Measurements from ENCODE around the gene RALBP1. TPM values are rescaled to one million over a fixed set of nuclear protein-coding genes. Genes with fewer than 3 reads are reported as not detected.
"Not testable (repeated sequence)": the region's sequence is repeated elsewhere in the genome, so short reads cannot be mapped to it uniquely, and the experiment has no call there.

Gene RALBP1
- 10 to 100 TPM; 44.5 to 45.2 TPM for total RNA-seq

DNA sequence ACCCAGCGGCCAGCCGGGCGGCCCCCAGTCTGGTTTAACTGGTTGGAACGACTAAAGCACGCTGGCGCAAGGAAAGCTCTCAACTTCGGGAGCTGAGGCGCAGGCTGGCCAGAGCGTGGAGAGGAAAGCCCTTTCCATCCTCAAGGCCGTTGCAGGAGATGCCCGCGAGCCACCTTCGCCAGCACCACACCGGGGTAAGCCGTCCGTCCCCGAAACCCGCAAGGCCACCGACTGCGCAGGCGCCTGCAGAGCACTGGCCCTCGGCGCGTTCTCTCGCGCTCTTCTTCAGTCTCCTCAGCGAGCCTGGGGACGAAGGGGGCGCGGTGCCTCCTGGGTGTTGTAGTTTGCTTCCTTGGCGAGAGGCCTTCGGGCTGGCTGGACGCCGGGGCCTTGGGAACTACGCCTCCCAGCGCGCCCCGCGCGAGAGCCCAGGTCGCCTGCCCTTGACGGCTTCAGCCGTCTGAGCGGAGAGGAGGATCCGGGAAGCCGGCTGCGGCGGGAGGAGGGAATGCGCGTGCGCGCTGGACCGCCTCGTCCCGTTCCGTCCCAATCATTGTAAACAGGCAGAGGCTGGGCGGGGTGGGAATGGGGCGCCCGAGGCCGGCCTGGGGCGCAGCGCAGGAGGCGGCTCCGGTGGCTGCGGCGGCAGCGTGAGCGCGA is at the start of gene RALBP1:
Gene RALBP1, plus strand, starts transcription at position 531 of the 660 bp plus-strand sequence. CDS start 37,533 bp downstream, outside the sequence.
- ChIA-PET CTCF (interaction anchor here (1.6 kb wide), 1 partner anchor 42 kb away, joined by 5 read pairs; no protein-coding TSS in a partner anchor), POLR2A (interaction anchor here (0.6 kb wide), 1 partner anchor 128 kb away, joined by 4 read pairs; no protein-coding TSS in a partner anchor)

DNA sequence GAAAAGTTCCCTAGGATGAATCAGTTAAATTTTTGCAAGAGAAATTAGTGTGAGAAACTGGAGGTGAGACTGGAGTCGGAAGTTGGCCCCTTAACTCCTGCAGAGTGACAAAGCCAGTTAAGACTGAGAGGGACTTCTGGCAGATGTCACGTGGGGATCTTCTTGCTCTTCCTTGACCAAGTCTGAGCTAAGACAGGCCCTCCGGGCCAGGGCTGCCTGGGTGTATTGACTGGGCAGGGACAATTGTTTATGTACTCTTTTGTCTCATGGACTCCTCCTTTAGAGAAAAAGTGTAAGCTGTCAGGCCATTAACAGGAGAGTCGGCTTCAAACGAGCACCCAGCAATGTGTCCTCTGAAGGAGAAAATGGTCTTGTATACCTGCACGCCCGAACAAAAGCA is 48.6 kb upstream of the RALBP1 start:
- ChIA-PET POLR2A (no interaction called here), CTCF (no interaction called here)

DNA sequence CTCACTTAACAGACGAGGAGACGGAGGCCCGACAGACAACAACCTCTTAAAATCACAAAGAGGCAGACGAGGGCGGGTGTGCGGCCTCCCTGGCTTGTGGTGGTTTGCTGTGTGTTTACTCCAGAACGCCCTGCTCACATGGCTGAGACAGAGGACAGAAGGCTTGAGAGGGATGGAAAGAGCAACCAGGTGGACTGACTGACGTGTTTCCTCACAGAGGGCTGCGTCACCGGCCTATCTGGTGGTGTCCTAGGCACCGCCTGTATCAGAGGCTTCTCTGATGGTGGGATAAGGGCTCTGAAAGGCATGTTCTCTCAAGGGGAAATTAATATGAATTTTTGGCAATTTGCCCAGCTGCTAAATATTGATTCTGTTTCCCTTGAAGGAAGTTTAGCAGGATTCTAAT is 47.0 kb upstream of the RALBP1 start:
- ChIA-PET CTCF (no interaction called here), POLR2A (no interaction called here)

DNA sequence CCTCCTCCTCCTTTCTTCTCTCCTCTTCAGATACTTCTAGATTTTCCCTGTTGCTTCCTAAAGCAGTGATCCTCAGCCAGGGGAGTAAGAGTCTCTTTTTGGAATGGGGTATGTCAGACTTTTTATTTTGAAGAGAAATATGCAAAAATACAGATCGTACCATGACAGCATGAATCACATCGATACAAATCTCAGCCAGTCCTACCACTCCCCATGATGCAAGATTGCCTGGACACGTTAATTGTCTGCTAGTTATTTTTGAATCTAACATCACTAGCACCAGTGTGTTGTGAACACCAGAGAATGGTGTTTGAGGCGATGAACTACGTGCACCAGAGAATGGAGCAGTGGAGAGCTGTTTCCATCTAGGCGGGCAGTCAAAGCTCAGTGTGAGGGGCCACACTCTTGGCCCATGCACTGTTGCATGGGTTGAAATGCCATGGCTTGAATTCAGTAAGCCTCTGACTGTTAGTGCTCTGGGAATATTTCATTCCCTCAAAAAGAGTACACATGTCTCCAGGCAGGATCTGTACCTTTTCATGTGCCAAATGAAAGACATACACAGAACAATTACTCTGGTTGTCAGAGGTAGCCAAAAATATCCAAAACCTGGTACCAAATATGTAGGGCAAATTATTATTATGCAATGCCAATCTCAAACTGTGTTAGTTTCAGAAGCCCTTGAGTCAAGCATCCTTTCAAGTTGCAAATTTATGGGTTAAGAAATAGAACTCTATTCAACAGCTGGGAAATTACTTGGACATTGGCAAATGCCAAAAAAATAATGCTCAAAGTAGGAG is 46.3 kb upstream of the RALBP1 start:
- ChIA-PET POLR2A (no interaction called here), CTCF (no interaction called here)

DNA sequence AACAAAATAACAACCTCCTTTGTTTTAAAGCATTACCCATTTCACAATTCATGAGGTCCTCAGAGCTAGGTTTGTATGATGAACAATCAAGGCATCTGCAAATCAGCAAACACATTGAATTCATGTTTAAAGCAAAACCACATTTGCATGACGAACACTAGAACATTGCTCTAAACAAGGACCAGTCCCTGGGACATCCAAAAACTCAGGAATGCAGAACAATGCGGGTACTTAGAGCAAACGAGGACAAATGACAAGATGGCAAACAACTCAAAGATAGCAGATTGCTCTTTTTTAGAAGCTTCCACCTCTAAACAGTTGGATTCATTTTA is 45.7 kb upstream of the RALBP1 start:
- CTCF ChIA-PET, result no interaction called here
- POLR2A ChIA-PET, result no interaction called here

DNA sequence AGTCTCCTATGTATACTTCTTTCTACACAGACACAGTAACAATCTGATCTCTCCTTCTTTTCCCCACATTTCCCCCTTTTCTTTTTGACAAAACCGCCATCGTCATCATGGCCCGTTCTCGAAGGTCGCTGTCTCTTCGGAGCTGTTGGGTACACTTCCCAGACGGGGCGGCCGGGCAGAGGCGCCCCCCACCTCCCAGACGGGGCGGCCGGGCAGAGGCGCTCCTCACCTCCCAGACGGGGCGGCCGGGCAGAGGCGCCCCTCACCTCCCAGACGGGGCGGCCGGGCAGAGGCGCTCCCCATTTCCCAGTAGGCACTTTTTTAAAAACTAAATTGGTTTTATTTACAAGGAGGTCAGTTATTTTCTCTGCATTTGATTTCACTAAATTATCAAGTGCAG is 45.0 kb upstream of the RALBP1 start:
- POLR2A ChIA-PET, CTCF ChIA-PET: not testable (repeated sequence)

DNA sequence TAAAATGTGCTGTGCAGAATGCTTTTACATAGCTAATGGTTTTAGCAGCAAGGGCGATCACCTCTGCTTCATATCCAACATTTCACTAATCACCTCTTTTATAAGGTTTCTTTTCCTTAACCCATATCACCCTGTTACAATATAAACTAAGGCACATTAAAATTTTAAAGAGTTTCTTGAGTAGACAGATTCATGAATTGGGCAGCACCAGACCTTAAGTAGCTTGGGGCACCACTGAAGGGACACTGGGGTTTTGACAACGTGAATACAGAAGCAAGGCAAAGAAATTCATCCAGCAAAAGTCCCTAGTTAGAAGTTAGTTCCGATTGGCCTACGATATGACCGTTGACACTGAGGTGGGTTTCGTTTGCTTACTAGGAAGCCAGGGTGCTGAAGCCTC is 44.0 kb upstream of the RALBP1 start:
- CTCF ChIA-PET, result no interaction called here
- POLR2A ChIA-PET, result no interaction called here

DNA sequence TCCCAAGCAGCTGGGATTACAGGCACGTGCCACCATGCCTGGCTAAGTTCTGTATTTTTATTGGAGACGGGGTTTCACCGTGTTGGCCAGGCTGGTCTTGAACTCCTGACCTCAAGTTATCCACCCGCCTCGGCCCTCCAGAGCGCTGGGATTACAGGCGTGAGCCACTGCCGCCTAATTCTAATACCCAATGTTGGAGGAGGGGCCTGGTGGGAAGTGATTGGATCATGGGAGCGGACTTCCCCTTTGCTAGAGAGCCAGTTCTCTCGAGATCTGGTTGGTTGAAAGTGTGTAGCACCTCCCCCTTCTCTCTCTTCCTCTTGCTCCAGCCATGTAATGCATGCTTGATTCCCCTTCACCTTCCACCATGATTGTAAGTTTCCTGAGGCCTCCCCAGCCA is 42.2 kb upstream of the RALBP1 start:
- CTCF ChIA-PET, result not testable (repeated sequence)
- POLR2A ChIA-PET, result interaction anchor here (0.7 kb wide), 1 partner anchor 129 kb away, joined by 12 read pairs; no protein-coding TSS in a partner anchor

DNA sequence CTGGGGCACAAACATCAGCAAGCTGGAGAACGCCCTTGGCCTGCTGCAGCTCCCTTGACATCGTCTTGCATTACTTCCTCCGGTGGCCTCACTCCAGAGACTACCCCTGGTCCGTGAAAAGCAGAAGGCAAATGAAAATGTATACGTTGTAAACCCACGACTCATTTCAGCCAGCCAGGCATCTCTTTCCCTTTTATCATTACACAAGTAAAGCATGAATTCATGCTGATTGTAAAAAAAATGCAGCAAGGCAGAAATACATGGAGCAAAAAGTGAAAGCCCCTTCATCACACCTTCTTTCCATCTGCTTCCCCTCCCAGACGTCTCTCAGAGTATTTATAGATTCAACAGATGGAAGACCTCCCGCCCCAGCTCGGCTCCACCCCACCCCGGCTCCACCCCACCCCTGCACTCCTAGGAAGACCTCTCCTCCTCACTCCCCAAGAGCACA is 41.6 kb upstream of the RALBP1 start:
- POLR2A ChIA-PET, result no interaction called here
- CTCF ChIA-PET, result no interaction called here

DNA sequence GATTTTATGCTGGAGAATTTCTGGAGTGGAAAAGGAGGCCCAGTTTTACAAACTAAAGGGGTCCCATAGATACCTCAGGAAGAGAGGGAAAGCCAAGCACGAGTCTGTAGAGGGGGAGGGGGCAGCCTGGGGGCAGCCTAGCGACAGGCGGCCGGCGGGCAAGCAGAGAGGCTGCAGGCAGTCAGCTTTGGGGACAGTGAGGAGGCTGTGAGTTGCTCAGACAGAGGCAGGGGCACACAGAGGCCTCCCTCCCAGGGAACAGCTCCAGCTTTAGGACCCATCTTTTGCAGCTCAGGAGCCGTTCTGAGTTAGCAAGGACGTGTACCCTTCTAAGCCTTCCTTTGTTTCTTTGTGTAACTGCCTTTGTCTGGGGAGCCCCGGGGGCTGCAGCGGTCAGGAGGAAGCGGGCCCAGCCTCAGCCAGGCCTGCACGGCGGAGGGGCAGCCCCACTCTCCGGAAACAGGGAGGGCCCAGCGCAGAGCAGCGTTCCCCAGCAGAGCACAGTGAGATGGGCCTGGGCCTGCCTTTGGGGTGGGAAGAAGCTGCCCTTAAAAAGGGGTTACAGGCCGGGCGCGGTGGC is 41.1 kb upstream of the RALBP1 start:
- ChIA-PET POLR2A (no interaction called here), CTCF (no interaction called here)

DNA sequence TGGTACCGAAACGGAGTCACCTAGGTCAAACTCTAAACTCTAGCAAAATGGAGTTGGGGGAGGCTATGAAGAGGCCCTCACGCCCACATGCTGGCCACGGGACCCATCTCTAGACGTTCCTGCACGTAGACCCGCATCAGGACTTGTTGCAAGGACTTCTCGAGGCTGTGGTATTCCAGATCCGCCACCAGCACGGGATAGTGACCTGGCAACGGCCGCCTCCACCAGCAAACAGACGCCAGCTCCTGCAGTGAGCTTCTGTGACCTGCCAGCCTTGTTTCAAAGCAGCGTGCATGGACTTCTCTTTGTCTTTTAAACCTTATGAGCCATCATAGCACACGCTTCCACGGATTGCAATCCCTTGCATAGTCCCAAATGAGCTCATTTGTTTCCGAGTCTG is 40.3 kb upstream of the RALBP1 start:
- ChIA-PET POLR2A (no interaction called here), CTCF (no interaction called here)

DNA sequence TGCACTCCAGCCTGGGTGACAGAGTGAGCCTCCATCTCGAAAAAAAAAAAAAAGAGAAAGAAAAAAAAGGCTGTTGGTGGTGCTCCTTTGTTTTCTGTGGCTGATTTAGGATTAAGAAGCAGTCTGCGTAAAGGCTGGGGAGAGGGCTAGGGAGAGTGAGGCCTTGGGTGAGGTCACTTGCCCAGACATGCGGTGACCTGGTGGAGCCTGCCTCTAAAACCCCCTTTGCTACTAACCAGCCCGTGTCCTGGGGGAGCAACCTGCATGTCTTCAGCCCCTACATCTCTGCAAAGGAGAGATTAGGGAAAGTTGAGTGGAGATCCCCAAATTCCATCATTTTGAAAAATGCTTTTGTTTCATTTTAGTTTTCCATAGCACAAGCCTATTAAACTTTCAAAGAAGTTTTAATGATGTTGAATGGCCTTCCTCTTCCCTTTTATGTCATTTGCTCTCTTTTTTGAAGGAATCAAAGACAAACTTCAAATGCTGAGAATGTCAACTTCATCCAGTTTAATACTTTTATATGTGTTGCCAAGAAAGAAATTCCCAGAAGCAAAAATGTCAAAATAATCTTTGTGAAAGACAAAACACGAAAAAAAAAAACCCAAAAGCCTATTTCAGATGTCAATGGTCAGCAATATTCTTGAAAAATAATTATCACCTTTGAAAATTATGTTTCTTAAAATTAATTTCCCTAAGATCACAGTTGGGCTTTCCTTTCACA is 38.9 kb upstream of the RALBP1 start:
- POLR2A ChIA-PET, result no interaction called here
- CTCF ChIA-PET, result no interaction called here

DNA sequence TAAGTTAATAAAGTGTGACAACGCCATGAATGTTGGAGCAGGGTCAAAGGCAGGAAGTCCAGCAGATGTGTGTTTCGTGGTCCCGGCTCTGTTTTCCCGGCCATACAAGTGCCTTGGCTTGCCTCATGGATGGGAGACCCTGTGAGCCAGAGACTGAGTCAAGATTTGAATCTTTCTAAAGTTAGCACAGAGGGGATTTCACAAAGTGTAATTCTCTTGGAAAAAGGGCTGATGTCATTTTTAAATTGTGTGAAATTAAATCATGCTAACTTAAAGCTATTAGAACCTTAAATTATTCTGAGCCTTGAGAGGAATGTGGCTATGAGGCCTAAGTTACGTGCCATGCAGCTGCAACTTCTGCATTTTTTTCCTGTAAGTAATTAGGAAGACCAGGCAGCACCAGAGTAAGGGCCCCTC is 38.3 kb upstream of the RALBP1 start:
- CTCF ChIA-PET, result no interaction called here

DNA sequence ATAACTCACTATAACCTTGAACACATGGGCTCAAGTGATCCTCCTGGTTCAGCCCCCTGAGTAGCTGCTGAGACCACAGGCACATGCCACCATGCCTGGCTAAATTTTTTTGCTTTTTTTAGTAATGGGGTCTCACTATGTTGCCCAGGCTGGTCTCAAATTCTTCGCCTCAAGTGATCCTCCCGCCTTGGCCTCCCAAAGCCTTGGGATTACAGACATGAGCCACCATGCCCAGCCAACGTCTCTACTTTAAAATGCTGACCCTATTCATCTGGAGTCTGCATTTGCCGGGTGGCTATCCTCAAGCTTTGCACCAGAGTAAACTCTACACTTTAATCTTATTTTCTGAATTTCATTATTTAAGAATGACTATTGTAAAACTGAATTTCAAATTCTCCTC is 37.6 kb upstream of the RALBP1 start:
- ChIA-PET CTCF (no interaction called here), POLR2A (no interaction called here)

More for the DNA sequence above, 38.3 kb upstream of the RALBP1 start:
- POLR2A ChIA-PET, result no interaction called here

DNA sequence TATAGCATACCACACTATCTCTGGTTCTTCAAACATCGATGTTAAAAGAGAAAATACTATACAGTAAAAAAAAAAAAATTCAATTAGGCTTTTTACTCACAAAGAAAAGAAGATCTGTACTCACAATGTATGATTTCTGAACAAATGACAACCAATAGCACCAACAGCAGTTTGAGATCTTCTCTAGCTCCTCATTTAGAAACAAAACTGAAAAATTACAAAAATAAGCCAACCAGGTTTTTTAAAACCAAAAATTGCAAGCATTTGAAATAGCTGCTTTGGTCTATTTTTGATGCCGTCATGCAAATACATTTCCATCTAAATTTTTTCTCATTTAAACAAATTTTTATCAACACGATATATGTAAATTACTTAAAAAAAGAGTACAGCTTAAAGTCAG is 34.3 kb upstream of the RALBP1 start:
- CTCF ChIA-PET, result no interaction called here

DNA sequence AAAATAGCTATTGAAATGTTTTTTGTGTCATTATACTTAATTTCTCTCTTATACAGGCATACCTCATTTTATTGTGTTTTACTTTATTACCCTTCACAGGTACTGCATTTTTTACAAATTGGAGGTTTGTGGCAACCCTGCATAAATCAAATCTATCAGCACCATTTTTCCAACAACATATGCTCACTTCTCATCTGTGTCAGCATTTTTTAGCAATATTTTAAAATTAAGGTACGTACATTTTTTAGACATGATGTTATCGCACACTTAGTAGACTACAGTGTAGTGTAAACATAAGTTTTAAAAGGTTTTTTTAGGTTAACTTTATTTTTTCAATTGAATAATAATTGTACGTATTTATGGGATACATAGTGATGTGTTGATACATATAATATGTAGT is 30.8 kb upstream of the RALBP1 start:
- CTCF ChIA-PET, result interaction anchor here (0.5 kb wide), 1 partner anchor 673 kb away, joined by 3 read pairs; no protein-coding TSS in a partner anchor
- POLR2A ChIA-PET, result no interaction called here

More for the DNA sequence above, 34.3 kb upstream of the RALBP1 start:
- POLR2A ChIA-PET, result no interaction called here

DNA sequence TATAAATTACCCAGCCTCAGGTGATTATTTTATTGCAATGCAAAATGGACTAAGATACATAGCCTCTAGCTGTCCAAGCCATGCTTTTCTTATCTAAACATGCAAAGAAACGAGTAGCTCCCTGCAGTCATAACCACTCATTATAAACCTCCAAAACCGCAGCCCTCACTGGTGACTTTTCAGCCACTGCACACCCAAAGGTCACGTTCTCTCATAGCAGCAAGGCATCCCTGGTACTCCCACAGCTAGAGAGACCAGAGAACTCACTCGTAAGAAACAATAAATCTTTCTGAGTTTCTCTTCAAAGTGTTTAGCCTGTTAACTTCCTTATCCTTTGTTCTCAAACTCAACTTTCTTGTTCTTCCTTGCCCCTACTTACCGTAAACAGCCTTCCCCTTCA is 28.5 kb upstream of the RALBP1 start:
- CTCF ChIA-PET, result no interaction called here

DNA sequence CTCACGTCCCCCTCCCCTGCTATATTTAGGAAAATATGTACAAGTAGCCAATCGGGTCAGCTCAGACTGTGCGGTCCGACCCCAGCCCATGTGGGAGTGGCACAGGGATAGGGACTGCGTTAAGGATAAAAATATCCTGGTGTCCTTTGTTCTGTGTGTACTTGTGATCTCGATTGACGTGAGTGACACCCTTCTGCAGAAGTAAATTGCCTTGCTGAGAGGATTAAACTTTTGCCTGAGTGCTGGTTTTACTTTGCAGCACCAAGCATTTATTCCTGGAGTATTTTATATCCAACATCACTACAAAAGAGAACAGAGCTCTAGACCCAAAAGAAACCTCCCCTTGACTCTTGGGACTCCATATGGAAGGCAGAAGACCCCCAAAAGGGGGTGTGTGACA is 28.0 kb upstream of the RALBP1 start:
- ChIA-PET CTCF (no interaction called here), POLR2A (no interaction called here)

More for the DNA sequence above, 28.5 kb upstream of the RALBP1 start:
- POLR2A ChIA-PET, result no interaction called here

DNA sequence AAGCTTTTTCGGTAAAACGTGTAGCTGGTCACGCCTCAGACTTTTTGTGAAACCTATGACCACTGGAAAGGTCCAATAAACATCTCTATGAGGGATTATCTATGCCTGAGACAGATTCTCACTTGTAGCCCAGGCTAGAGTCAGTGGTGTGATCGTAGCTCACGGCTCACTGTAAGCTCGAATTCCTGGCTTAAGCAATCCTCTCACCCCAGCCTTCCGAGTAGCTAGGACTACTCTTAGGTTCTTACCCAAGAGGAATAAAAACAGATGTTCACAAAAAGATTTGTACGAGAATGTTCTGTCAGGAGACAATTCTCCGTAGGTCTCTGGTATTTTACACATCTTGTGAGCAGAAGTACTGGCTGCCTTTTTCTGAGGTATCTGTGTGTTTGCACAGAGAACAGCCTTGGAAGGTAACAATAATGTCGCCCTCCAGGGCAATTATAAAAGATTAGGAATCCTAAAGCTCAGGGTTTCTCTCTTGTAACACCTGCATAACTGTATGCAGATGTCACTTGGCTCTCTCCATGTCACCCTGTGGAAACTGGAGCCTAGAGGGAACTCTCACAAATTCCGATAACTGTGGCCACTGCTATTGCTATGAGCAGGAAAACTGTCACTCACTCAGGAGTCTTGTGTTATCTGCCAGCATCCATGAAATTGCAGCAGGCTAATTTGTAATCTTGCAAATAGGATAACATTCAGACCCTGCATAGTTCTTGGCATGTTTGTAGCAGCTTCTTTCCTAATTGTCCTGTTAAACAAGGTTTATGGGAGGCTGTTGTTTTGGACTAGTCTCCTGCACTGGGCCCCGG is 25.5 kb upstream of the RALBP1 start:
- POLR2A ChIA-PET, result no interaction called here
- CTCF ChIA-PET, result interaction anchor here (0.6 kb wide), 1 partner anchor 865 kb away, joined by 3 read pairs; no protein-coding TSS in a partner anchor

DNA sequence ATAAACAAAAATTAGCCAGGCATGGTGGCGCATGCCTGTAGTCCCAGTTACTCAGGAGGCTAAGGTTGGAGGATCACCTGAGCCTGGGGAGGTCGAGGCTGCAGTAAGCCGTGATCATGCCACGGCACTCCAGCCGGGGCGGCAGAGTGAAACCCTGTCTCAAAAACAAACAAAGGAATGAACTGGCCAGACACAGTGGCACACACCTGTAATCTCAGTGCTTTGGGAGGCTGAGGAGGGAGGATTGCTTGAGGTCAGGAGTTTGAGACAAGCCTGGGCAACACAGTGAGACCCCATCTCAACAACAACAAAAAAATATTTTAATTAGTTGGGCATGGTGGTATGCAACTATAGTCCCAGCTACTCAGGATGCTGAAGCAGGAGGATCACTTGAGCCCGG is 24.4 kb upstream of the RALBP1 start:
- POLR2A ChIA-PET, result not testable (repeated sequence)

More for the DNA sequence above, 24.4 kb upstream of the RALBP1 start:
- CTCF ChIA-PET, result not testable (repeated sequence)

All from activated CD8-positive, alpha-beta memory T cell treated with anti-CD3 and anti-CD28 coated beads for 36 hours (primary cell).